Neural progenitor cell (in vitro differentiated cells): Measurements from ENCODE around the gene PLEKHA1. TPM values are rescaled to one million over a fixed set of nuclear protein-coding genes. Genes with fewer than 3 reads are reported as not detected.

Source experiments
- DNase-seq: peaks from one replicate; pipeline ENCODE4 v3.0.0-alpha.2; 2016; ENCODE audit warnings: low spot score
- H2AFZ ChIP-seq: fragments of 200-600 bp; sonication (generic); replicated peaks from 2 replicates; pipeline ENCODE4 v1.6.1; 2016; ENCODE audit warnings: antibody characterized with exemption
- H3F3A ChIP-seq: fragments of 200-600 bp; sonication (generic); 2 replicates; pipeline ENCODE4 v1.6.1; 2016; ENCODE audit warnings: antibody characterized with exemption, low read depth
- H3K27ac ChIP-seq: fragments of 200-600 bp; sonication (generic); 2 replicates; pipeline ENCODE4 v1.5.1; 2016; ENCODE audit warnings: mild to moderate bottlenecking
- H3K27me3 ChIP-seq: fragments of 200-600 bp; sonication (generic); 2 replicates; pipeline ENCODE4 v1.6.1; 2016; ENCODE audit warnings: mild to moderate bottlenecking, moderate library complexity
- H3K36me3 ChIP-seq: fragments of 200-600 bp; sonication (generic); 2 replicates; pipeline ENCODE4 v1.5.1; 2016
- H3K4me1 ChIP-seq: fragments of 200-600 bp; sonication (generic); 2 replicates; pipeline ENCODE4 v1.6.1; 2016; ENCODE audit warnings: mixed run types
- H3K4me2 ChIP-seq: fragments of 200-600 bp; sonication (generic); 2 replicates; pipeline ENCODE4 v1.6.1; 2016
- H3K4me3 ChIP-seq: fragments of 200-600 bp; sonication (generic); 2 replicates; pipeline ENCODE4 v1.5.1; 2016
- H3K79me2 ChIP-seq: fragments of 200-600 bp; sonication (generic); 2 replicates; pipeline ENCODE4 v1.6.1; 2016; ENCODE audit warnings: low read depth
- H3K9ac ChIP-seq: fragments of 200-600 bp; sonication (generic); 2 replicates; pipeline ENCODE4 v1.6.1; 2016
- H3K9me3 ChIP-seq: fragments of 200-600 bp; sonication (generic); 2 replicates; pipeline ENCODE4 v1.5.1; 2016; ENCODE audit warnings: low read depth
- H4K20me1 ChIP-seq: fragments of 200-600 bp; sonication (generic); 2 replicates; pipeline ENCODE4 v1.6.1; 2016; ENCODE audit warnings: low read depth
- H3K27ac Mint-ChIP-seq: 3 replicates; pipeline ENCODE4 v1.8.0; 2021; ENCODE audit warnings: mixed read lengths
- H3K27me3 Mint-ChIP-seq: 2 replicates; pipeline ENCODE4 v1.8.0; 2022; ENCODE audit warnings: low read depth, mild to moderate bottlenecking, inconsistent platforms, moderate library complexity, mixed read lengths; ENCODE audit not compliant: insufficient read depth
- H3K36me3 Mint-ChIP-seq: 3 replicates; pipeline ENCODE4 v1.8.0; 2021; ENCODE audit warnings: mixed read lengths
- H3K4me1 Mint-ChIP-seq: 3 replicates; pipeline ENCODE4 v1.8.0; 2021; ENCODE audit warnings: mixed read lengths
- H3K4me3 Mint-ChIP-seq: 3 replicates; pipeline ENCODE4 v1.8.0; 2021; ENCODE audit warnings: mild to moderate bottlenecking, moderate library complexity, mixed read lengths
- H3K9me3 Mint-ChIP-seq: 3 replicates; pipeline ENCODE4 v1.8.0; 2020; ENCODE audit warnings: mixed read lengths
- CTCF ChIP-seq: fragments of 200-600 bp; sonication (generic); IDR thresholded peaks from 2 replicates; pipeline ENCODE4 v1.5.1; 2017; ENCODE audit warnings: antibody characterized with exemption, mild to moderate bottlenecking
- EZH2 ChIP-seq: fragments of 200-600 bp; sonication (generic); IDR thresholded peaks from 2 replicates; pipeline ENCODE4 v1.6.1; 2017; ENCODE audit warnings: antibody characterized with exemption, mild to moderate bottlenecking, moderate library complexity
- EZH2phosphoT487 ChIP-seq: fragments of 200-600 bp; sonication (generic); IDR thresholded peaks from 2 replicates; pipeline ENCODE4 v1.6.1; 2017; ENCODE audit warnings: antibody characterized with exemption
- total RNA-seq: library from RNA; depleted of rRNA; stranded (reverse); fragments of >200 nt; gene quantifications from 2 replicates; pipeline ENCODE4 v1.2.3, GENCODE V29; 2015; ENCODE audit warnings: low replicate concordance

PLEKHA1 gene
- total RNA-seq, 1 donor from 2014 or later = 79.1 TPM

- Histone ChIP-seq H3K4me3 (no peak overlapping the region), H3K4me2 (no peak overlapping the region), H3K79me2 (no peaks in the 10 kb centered on the region), H3K9me3 (peaks cover 7% of the 10 kb centered on the region), H3F3A (peaks cover 27% of the 10 kb centered on the region), H2AFZ (no peak overlapping the region), H3K36me3 (no peaks in the 10 kb centered on the region), H4K20me1 (no peaks in the 10 kb centered on the region), H3K27me3 (no peaks in the 10 kb centered on the region), H3K27ac (no peak overlapping the region), H3K9ac (no peak overlapping the region), H3K4me1 (peaks cover 27% of the 10 kb centered on the region)
- H3K36me3 Mint-ChIP-seq = peaks cover 3% of the 10 kb centered on the region
- peaks cover 41% of the 10 kb centered on the region for H3K4me1 Mint-ChIP-seq
- peaks cover 8% of the 10 kb centered on the region for H3K27me3 Mint-ChIP-seq
- no peak for DNase-seq
- no peak overlapping the region for H3K4me3 Mint-ChIP-seq
- TF ChIP-seq EZH2 = no peak
- no peak for TF ChIP-seq EZH2phosphoT487
- no peak for TF ChIP-seq CTCF
- H3K27ac Mint-ChIP-seq = no peak overlapping the region
- peaks cover 28% of the 10 kb centered on the region for H3K9me3 Mint-ChIP-seq
These were observed 29.7 kb upstream of the PLEKHA1 start for GRCh38 chr10:122344741-122345258.

- Mint-ChIP-seq H3K9me3 (peaks cover 30% of the 10 kb centered on the region), H3K36me3 (peaks cover 5% of the 10 kb centered on the region), H3K4me1 (peaks cover 40% of the 10 kb centered on the region), H3K4me3 (no peak overlapping the region), H3K27ac (no peak overlapping the region), H3K27me3 (peaks cover 8% of the 10 kb centered on the region)
- no peak for DNase-seq
- Histone ChIP-seq H3K36me3 (no peaks in the 10 kb centered on the region), H3K27ac (no peak overlapping the region), H3K4me1 (peaks cover 27% of the 10 kb centered on the region), H3K9ac (no peak overlapping the region), H2AFZ (no peak overlapping the region), H4K20me1 (no peaks in the 10 kb centered on the region), H3K4me3 (no peak overlapping the region), H3K4me2 (no peak overlapping the region), H3K27me3 (no peaks in the 10 kb centered on the region), H3K79me2 (no peaks in the 10 kb centered on the region), H3K9me3 (peaks cover 7% of the 10 kb centered on the region), H3F3A (peaks cover 29% of the 10 kb centered on the region)
- TF ChIP-seq EZH2phosphoT487 (no peak), EZH2 (no peak), CTCF (no peak)
These were observed 28.1 kb upstream of the PLEKHA1 start for GRCh38 chr10:122346326-122346950.

- peaks cover 37% of the 10 kb centered on the region for H3K4me1 Mint-ChIP-seq
- no peak overlapping the region for H2AFZ ChIP-seq
- H3K27ac Mint-ChIP-seq = no peak overlapping the region
- DNase-seq = no peak
- peaks cover 27% of the 10 kb centered on the region for H3K4me1 ChIP-seq
- no peak overlapping the region for H3K4me3 Mint-ChIP-seq
- H3K27me3 Mint-ChIP-seq = peaks cover 13% of the 10 kb centered on the region
- no peaks in the 10 kb centered on the region for H3K27me3 ChIP-seq
- H3K36me3 ChIP-seq = no peaks in the 10 kb centered on the region
- H3K9me3 ChIP-seq = peaks cover 7% of the 10 kb centered on the region
- peaks cover 30% of the 10 kb centered on the region for H3K9me3 Mint-ChIP-seq
- no peaks in the 10 kb centered on the region for H4K20me1 ChIP-seq
- H3K79me2 ChIP-seq = no peaks in the 10 kb centered on the region
- no peak overlapping the region for H3K9ac ChIP-seq
- no peak overlapping the region for H3K4me3 ChIP-seq
- H3F3A ChIP-seq = peaks cover 29% of the 10 kb centered on the region
- peaks cover 6% of the 10 kb centered on the region for H3K36me3 Mint-ChIP-seq
- no peak for TF ChIP-seq EZH2
- no peak for TF ChIP-seq EZH2phosphoT487
- no peak for TF ChIP-seq CTCF
- H3K4me2 ChIP-seq = peak overlapping the region; percentile 79
- no peak overlapping the region for H3K27ac ChIP-seq
These were observed 27.2 kb upstream of the PLEKHA1 start for GRCh38 chr10:122347170-122347841.
